ENCODE results near the gene PNPLA7. TPM values are rescaled to one million over a fixed set of nuclear protein-coding genes. Genes with fewer than 3 reads are reported as not detected.

The PNPLA7 gene
- total RNA-seq, 3 donors from 2014 or later (not counting 1 experiment from before 2014, with no cell fraction given) = 4.3 to 6.4 (median 4.9) TPM

DNA sequence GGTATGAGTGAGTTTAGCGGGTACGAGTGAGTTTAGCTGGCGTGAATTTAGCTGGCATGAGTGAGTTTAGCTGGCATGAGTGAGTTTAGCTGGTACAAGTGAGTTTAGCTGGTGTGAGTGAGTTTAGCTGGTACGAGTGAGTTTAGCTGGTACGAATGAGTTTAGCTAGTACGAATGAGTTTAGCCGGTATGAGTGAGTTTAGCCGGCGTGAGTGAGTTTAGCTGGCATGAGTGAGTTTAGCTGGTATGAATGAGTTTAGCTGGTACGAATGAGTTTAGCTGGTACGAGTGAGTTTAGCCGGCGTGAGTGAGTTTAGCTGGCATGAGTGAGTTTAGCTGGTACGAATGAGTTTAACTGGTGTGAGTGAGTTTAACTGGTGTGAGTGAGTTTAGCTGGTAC lies 41.0 kb downstream of the PNPLA7 start:
- no peaks in the 10 kb centered on the region for H3K9me3 Mint-ChIP-seq
- TF ChIP-seq CTCF (IDR thresholded peaks at IDR 0.05) = no peak
- H3K27me3 Mint-ChIP-seq (ENCODE audit: low read depth in 2 of 2) = no peaks in the 10 kb centered on the region
- H3K36me3 Mint-ChIP-seq = no peaks in the 10 kb centered on the region
- Histone ChIP-seq H3K36me3 (ENCODE audit: control insufficient read depth, insufficient read depth, low read length) (no peaks in the 10 kb centered on the region), H3K4me1 (ENCODE audit: control insufficient read depth, insufficient read depth, low read length) (no peaks in the 10 kb centered on the region), H3K9me3 (ENCODE audit: control insufficient read depth, insufficient read depth, low read length) (no peaks in the 10 kb centered on the region), H3K27ac (ENCODE audit: low read length) (no peak overlapping the region), H3K27me3 (ENCODE audit: control insufficient read depth, insufficient read depth, low read length) (no peaks in the 10 kb centered on the region), H3K4me3 (ENCODE audit: low read length) (no peak overlapping the region)
- H3K4me3 Mint-ChIP-seq = no peak overlapping the region
- H3K4me1 Mint-ChIP-seq = peaks cover 6 to 16% of the 10 kb centered on the region in 2 donors
- no peak for ATAC-seq
- WGBS (ENCODE audit: insufficient coverage) = 94% methylated on average over 14 of the region's 14 CpGs
- DNase-seq = no peak
- H3K27ac Mint-ChIP-seq = no peak overlapping the region
- intact Hi-C loops (cut with micrococcal nuclease) = no loop called here

- WGBS (ENCODE audit: insufficient coverage) = 94% methylated on average over 26 of the region's 26 CpGs
- Histone ChIP-seq H3K4me1 (ENCODE audit: control insufficient read depth, insufficient read depth, low read length) (no peaks in the 10 kb centered on the region), H3K4me3 (ENCODE audit: low read length) (no peak overlapping the region), H3K27ac (ENCODE audit: low read length) (no peak overlapping the region), H3K9me3 (ENCODE audit: control insufficient read depth, insufficient read depth, low read length) (no peaks in the 10 kb centered on the region), H3K27me3 (ENCODE audit: control insufficient read depth, insufficient read depth, low read length) (no peaks in the 10 kb centered on the region), H3K36me3 (ENCODE audit: control insufficient read depth, insufficient read depth, low read length) (no peaks in the 10 kb centered on the region)
- ATAC-seq (no peak), DNase-seq (no peak)
- H3K4me1 Mint-ChIP-seq = peaks cover 12 to 14% of the 10 kb centered on the region in 2 donors
- TF ChIP-seq CTCF (IDR thresholded peaks at IDR 0.05) = no peak
- intact Hi-C loops (cut with micrococcal nuclease) = no loop called here
- H3K9me3 Mint-ChIP-seq = no peaks in the 10 kb centered on the region
- no peak overlapping the region for H3K27ac Mint-ChIP-seq
- H3K27me3 Mint-ChIP-seq (ENCODE audit: low read depth in 2 of 2) = no peaks in the 10 kb centered on the region
- H3K4me3 Mint-ChIP-seq = no peak overlapping the region
- H3K36me3 Mint-ChIP-seq = no peaks in the 10 kb centered on the region
These were observed 43.5 kb downstream of the PNPLA7 start for GRCh38 chr9:137506702-137507171.

- no peak for TF ChIP-seq CTCF (IDR thresholded peaks at IDR 0.05)
- no peak for DNase-seq
- Mint-ChIP-seq H3K36me3 (no peaks in the 10 kb centered on the region), H3K9me3 (no peaks in the 10 kb centered on the region), H3K4me1 (peaks cover 12 to 17% of the 10 kb centered on the region in 2 donors), H3K27ac (no peak overlapping the region), H3K4me3 (no peak overlapping the region), H3K27me3 (ENCODE audit: low read depth in 2 of 2) (no peaks in the 10 kb centered on the region)
- intact Hi-C loops (cut with micrococcal nuclease) = no loop called here
- H3K27me3 ChIP-seq (ENCODE audit: control insufficient read depth, insufficient read depth, low read length) = no peaks in the 10 kb centered on the region
- ATAC-seq = no peak
- no peaks in the 10 kb centered on the region for H3K4me1 ChIP-seq (ENCODE audit: control insufficient read depth, insufficient read depth, low read length)
- no peak overlapping the region for H3K27ac ChIP-seq (ENCODE audit: low read length)
- no peaks in the 10 kb centered on the region for H3K9me3 ChIP-seq (ENCODE audit: control insufficient read depth, insufficient read depth, low read length)
- WGBS (ENCODE audit: insufficient coverage) = 94% methylated on average over 15 of the region's 15 CpGs
- H3K36me3 ChIP-seq (ENCODE audit: control insufficient read depth, insufficient read depth, low read length) = no peaks in the 10 kb centered on the region
- H3K4me3 ChIP-seq (ENCODE audit: low read length) = no peak overlapping the region
These were observed 43.9 kb downstream of the PNPLA7 start for GRCh38 chr9:137506274-137506673.

- no peak overlapping the region for H3K4me3 Mint-ChIP-seq
- Histone ChIP-seq H3K4me1 (ENCODE audit: control insufficient read depth, insufficient read depth, low read length) (no peaks in the 10 kb centered on the region), H3K4me3 (ENCODE audit: low read length) (no peak overlapping the region), H3K9me3 (ENCODE audit: control insufficient read depth, insufficient read depth, low read length) (no peaks in the 10 kb centered on the region), H3K27ac (ENCODE audit: low read length) (no peak overlapping the region), H3K27me3 (ENCODE audit: control insufficient read depth, insufficient read depth, low read length) (no peaks in the 10 kb centered on the region), H3K36me3 (ENCODE audit: control insufficient read depth, insufficient read depth, low read length) (no peaks in the 10 kb centered on the region)
- H3K4me1 Mint-ChIP-seq = peaks cover 12 to 17% of the 10 kb centered on the region in 2 donors
- H3K9me3 Mint-ChIP-seq = no peaks in the 10 kb centered on the region
- intact Hi-C loops (cut with micrococcal nuclease) = no loop called here
- no peaks in the 10 kb centered on the region for H3K36me3 Mint-ChIP-seq
- no peak overlapping the region for H3K27ac Mint-ChIP-seq
- no peak for TF ChIP-seq CTCF (IDR thresholded peaks at IDR 0.05)
- H3K27me3 Mint-ChIP-seq (ENCODE audit: low read depth in 2 of 2) = no peaks in the 10 kb centered on the region
- 94% methylated on average over 28 of the region's 28 CpGs for WGBS (ENCODE audit: insufficient coverage)
- no peak for DNase-seq
- no peak for ATAC-seq
These were observed 44.6 kb downstream of the PNPLA7 start for GRCh38 chr9:137505421-137506140.
